Neuronal stem cell (in vitro differentiated cells): ENCODE data around the gene OR13G1. TPM values are rescaled to one million over a fixed set of nuclear protein-coding genes. Genes with fewer than 3 reads are reported as not detected.

Source experiments
- DNase-seq: peaks from one replicate; pipeline ENCODE4 v3.0.0-alpha.2; 2013; ENCODE audit warnings: low spot score
- H2AFZ ChIP-seq: one replicate; pipeline ENCODE4 v1.6.1; 2013; ENCODE audit warnings: mild to moderate bottlenecking, low read length, inconsistent platforms
- H2AK5ac ChIP-seq: 2 replicates; pipeline ENCODE4 v1.6.1; 2013; ENCODE audit warnings: low read depth, mild to moderate bottlenecking, inconsistent platforms, low read length, moderate library complexity, mixed read lengths
- H2BK120ac ChIP-seq: 2 replicates; pipeline ENCODE4 v1.6.1; 2013; ENCODE audit warnings: low read depth, mild to moderate bottlenecking, inconsistent platforms, low read length, moderate library complexity, mixed read lengths
- H2BK12ac ChIP-seq: one replicate; pipeline ENCODE4 v1.6.1; 2013; ENCODE audit warnings: low read length, inconsistent platforms
- H2BK15ac ChIP-seq: 2 replicates; pipeline ENCODE4 v1.6.1; 2013; ENCODE audit warnings: mild to moderate bottlenecking, low read length, inconsistent platforms, mixed read lengths
- H2BK5ac ChIP-seq: one replicate; pipeline ENCODE4 v1.6.1; 2013; ENCODE audit warnings: inconsistent platforms, mild to moderate bottlenecking, low read length, moderate library complexity
- H3K14ac ChIP-seq: one replicate; pipeline ENCODE4 v1.6.1; 2013; ENCODE audit warnings: low read length, inconsistent platforms
- H3K18ac ChIP-seq: 2 replicates; pipeline ENCODE4 v1.6.1; 2013; ENCODE audit warnings: low read length, inconsistent platforms
- H3K23ac ChIP-seq: 2 replicates; pipeline ENCODE4 v1.6.1; 2013; ENCODE audit warnings: low read depth, mild to moderate bottlenecking, mixed read lengths, low read length, inconsistent platforms; ENCODE audit not compliant: poor library complexity
- H3K27ac ChIP-seq: replicated peaks from 3 replicates; pipeline ENCODE4 v1.5.1; 2013; ENCODE audit warnings: low read length, inconsistent platforms
- H3K27me3 ChIP-seq, 3 experiments: 2 replicates each; pipeline ENCODE4 v1.6.1; 2013; ENCODE audit warnings: low read length in 3 of 3, mild to moderate bottlenecking in 2 of 3, inconsistent platforms in 1 of 3, low read depth in 1 of 3, mixed read lengths in 1 of 3, moderate library complexity in 1 of 3; ENCODE audit not compliant: control insufficient read depth in 3 of 3, insufficient read depth in 3 of 3
- H3K36me3 ChIP-seq, 2 donors: replicated peaks in 1 of 2; 2 replicates each; pipeline ENCODE4 v1.6.1; 2013; ENCODE audit warnings: low read length in 2 of 2; ENCODE audit not compliant: control insufficient read depth in 2 of 2, insufficient read depth in 2 of 2
- H3K4ac ChIP-seq: 2 replicates; pipeline ENCODE4 v1.6.1; 2013; ENCODE audit warnings: inconsistent platforms, mild to moderate bottlenecking, low read length, moderate library complexity
- H3K4me1 ChIP-seq, 2 donors: 1 replicate in 1 of 2; 2 replicates in 1 of 2; pipeline ENCODE4 v1.6.1; 2013; ENCODE audit warnings: low read length in 2 of 2, low read depth in 1 of 2; ENCODE audit not compliant: control insufficient read depth in 2 of 2, insufficient read depth in 1 of 2
- H3K4me2 ChIP-seq: one replicate; pipeline ENCODE4 v1.6.1; 2013; ENCODE audit warnings: mild to moderate bottlenecking, low read length, inconsistent platforms; ENCODE audit not compliant: insufficient read depth, poor library complexity, severe bottlenecking
- H3K4me3 ChIP-seq, 2 donors: 2 replicates each; pipeline ENCODE4 v1.5.1; 2013; ENCODE audit warnings: low read length in 2 of 2, mild to moderate bottlenecking in 2 of 2, inconsistent platforms in 1 of 2, moderate library complexity in 1 of 2
- H3K79me1 ChIP-seq: one replicate; pipeline ENCODE4 v1.6.1; 2013; ENCODE audit warnings: low read depth, mild to moderate bottlenecking, inconsistent platforms, low read length, moderate library complexity
- H3K9ac ChIP-seq: one replicate; pipeline ENCODE4 v1.6.1; 2013; ENCODE audit warnings: mild to moderate bottlenecking, low read depth, low read length, inconsistent platforms; ENCODE audit not compliant: poor library complexity
- H3K9me3 ChIP-seq, 2 donors: replicated peaks in 1 of 2; 2 replicates each; pipeline versions ENCODE3 to v1.6.1; 2013; ENCODE audit warnings: low read length in 2 of 2, mild to moderate bottlenecking in 2 of 2, inconsistent platforms in 1 of 2, low read depth in 1 of 2, mixed read lengths in 1 of 2, moderate library complexity in 1 of 2; ENCODE audit not compliant: control insufficient read depth in 2 of 2, insufficient read depth in 1 of 2
- H4K8ac ChIP-seq: one replicate; pipeline ENCODE4 v1.6.1; 2013; ENCODE audit warnings: low read depth, mild to moderate bottlenecking, inconsistent platforms, low read length, moderate library complexity
- H4K91ac ChIP-seq: one replicate; pipeline ENCODE4 v1.6.1; 2013; ENCODE audit warnings: low read length, low read depth, mild to moderate bottlenecking, inconsistent platforms; ENCODE audit not compliant: poor library complexity
- WGBS, 2 donors: extraction: QIAGEN DNeasy Blood & Tissue Kit; methylation state at CpG; one replicate each; pipeline ENCODE4 v1.1.7; 2013; ENCODE audit warnings: missing lambda C conversion rate in 2 of 2, mixed read lengths in 1 of 2; ENCODE audit not compliant: insufficient read length in 2 of 2, insufficient replicate concordance in 1 of 2; ENCODE audit errors: extremely low coverage in 2 of 2; 5-methylcytosine and 5-hydroxymethylcytosine counted together
- polyA plus RNA-seq, 2 experiments: library from polyadenylated mRNA; stranded (reverse); fragments of 200-250 nt; gene quantifications; one replicate each; pipeline ENCODE4 v1.2.3, GENCODE V29; 2013

Gene OR13G1, protein sequence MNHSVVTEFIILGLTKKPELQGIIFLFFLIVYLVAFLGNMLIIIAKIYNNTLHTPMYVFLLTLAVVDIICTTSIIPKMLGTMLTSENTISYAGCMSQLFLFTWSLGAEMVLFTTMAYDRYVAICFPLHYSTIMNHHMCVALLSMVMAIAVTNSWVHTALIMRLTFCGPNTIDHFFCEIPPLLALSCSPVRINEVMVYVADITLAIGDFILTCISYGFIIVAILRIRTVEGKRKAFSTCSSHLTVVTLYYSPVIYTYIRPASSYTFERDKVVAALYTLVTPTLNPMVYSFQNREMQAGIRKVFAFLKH
- not detected for polyA plus RNA-seq (2013, experiment 1 of 2)
- not detected for polyA plus RNA-seq (2013, experiment 2 of 2)

DNA sequence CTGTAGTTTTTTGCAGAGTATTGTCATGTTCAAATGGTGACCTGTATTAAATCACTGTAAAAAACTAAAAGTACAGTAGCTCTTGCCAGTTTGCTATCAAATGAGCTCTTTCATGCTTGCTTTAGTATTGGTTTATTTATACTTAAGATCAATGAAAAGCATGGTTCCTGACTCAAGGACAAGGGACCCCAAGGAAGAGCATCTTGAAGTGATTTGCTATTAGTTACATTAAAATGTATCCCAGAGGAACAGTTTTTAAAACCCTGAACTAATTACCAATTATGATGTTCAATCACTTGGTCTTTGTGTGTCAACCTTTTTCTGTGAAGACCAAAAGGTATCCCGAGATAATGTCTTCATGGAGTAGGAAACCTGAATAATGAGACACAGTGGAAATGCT, at the start of gene OR13G1:
Gene OR13G1, minus strand, starts transcription at position 101 of the 400 bp plus-strand sequence. CDS start 6,698 bp downstream, outside the sequence.
- Histone ChIP-seq H3K27me3 (no peaks in the 10 kb centered on the region), H3K27ac (no peak within 1 kb of the TSS), H3K4ac (no peak within 1 kb of the TSS), H2BK12ac (no peak within 1 kb of the TSS), H2AK5ac (no peak within 1 kb of the TSS), H3K4me2 (no peak within 1 kb of the TSS), H2BK120ac (no peak within 1 kb of the TSS), H3K18ac (no peak within 1 kb of the TSS), H2BK5ac (no peak within 1 kb of the TSS), H4K91ac (no peak within 1 kb of the TSS), H2BK15ac (no peak within 1 kb of the TSS), H4K8ac (no peak within 1 kb of the TSS), H3K4me3 (no peak within 1 kb of the TSS), H3K9me3 (no peaks in the 10 kb centered on the region), H3K36me3 (no peaks in the 10 kb centered on the region), H3K4me1 (no peaks in the 10 kb centered on the region), H3K9ac (no peak within 1 kb of the TSS), H3K14ac (no peak within 1 kb of the TSS), H3K79me1 (no peaks in the 10 kb centered on the region), H2AFZ (no peak within 1 kb of the TSS), H3K23ac (no peak within 1 kb of the TSS)
- DNase-seq = no peak
- no CpG with 5 or more reads among the region's 1 CpG for WGBS, 2 donors

DNA sequence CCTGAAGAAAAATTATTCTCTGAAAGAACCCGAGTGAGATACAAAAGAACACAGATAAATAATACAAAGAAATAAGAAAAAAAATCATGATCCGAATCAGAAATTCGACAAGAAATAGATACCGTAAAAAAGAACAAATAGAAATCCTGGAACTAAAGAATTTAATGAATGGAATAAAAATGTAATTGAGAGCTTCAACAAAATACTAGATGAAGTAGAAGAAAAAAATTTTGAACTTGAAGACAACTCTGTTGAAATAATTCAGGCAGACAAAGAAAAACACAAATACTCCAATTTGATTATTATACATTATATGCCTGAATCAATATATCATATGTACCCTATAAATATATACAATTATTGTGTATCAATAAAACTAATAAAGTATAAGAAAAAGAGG, 41.7 kb upstream of the OR13G1 start:
- Histone ChIP-seq H2BK120ac (no peak overlapping the region), H4K8ac (no peak overlapping the region), H4K91ac (no peak overlapping the region), H2BK15ac (no peak overlapping the region), H2BK5ac (no peak overlapping the region), H3K9ac (no peak overlapping the region), H3K27ac (no peak overlapping the region), H3K4me2 (no peak overlapping the region), H2AK5ac (no peak overlapping the region), H2BK12ac (no peak overlapping the region), H3K18ac (no peak overlapping the region), H3K4ac (no peak overlapping the region), H3K9me3 (peaks cover 0 to 3% of the 10 kb centered on the region in 2 donors), H3K4me1 (no peaks in the 10 kb centered on the region), H3K23ac (no peak overlapping the region), H3K14ac (no peak overlapping the region), H3K4me3 (no peak overlapping the region), H3K36me3 (no peaks in the 10 kb centered on the region), H2AFZ (no peak overlapping the region), H3K27me3 (no peaks in the 10 kb centered on the region), H3K79me1 (no peaks in the 10 kb centered on the region)
- DNase-seq = no peak
- WGBS, 2 donors = no CpG with 5 or more reads among the region's 4 CpGs

DNA sequence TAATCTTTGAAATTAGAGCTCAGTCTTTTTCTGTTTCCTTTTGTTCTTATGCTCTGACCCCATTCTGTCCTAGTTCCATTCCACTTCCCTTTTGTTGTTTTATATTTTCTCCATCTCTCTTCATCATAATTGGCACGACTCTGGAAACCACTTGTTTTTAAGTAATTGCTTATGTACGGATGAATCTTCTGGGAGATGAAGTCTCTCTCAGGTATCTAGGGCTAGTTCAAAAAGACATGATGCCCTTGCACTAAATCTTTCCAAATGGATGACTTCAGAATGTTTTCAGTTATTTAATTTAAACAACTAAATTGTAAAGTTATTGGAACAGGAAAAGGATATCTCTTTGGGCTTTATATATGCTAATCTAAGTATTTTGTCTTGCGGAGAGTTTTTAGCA, 37.0 kb upstream of the OR13G1 start, which contains the start of gene OR6F1:
Gene OR6F1, minus strand, starts transcription at position 101 of the 400 bp plus-strand sequence. CDS start 3,891 bp downstream, outside the sequence.
- H3K18ac ChIP-seq = no peak within 1 kb of the TSS
- H2BK12ac ChIP-seq = no peak within 1 kb of the TSS
- no peak within 1 kb of the TSS for H3K9ac ChIP-seq
- no peak within 1 kb of the TSS for H4K91ac ChIP-seq
- no peak within 1 kb of the TSS for H3K4me2 ChIP-seq
- no peak within 1 kb of the TSS for H2AFZ ChIP-seq
- no peak within 1 kb of the TSS for H3K4ac ChIP-seq
- no peak within 1 kb of the TSS for H2BK15ac ChIP-seq
- H3K23ac ChIP-seq = no peak within 1 kb of the TSS
- no peak within 1 kb of the TSS for H2BK120ac ChIP-seq
- H3K27ac ChIP-seq = no peak within 1 kb of the TSS
- no peaks in the 10 kb centered on the region for H3K79me1 ChIP-seq
- H3K9me3 ChIP-seq = peaks cover 0 to 3% of the 10 kb centered on the region in 2 donors
- H3K4me3 ChIP-seq = no peak within 1 kb of the TSS
- no peak for DNase-seq
- H3K36me3 ChIP-seq = no peaks in the 10 kb centered on the region
- H2AK5ac ChIP-seq = no peak within 1 kb of the TSS
- H2BK5ac ChIP-seq = no peak within 1 kb of the TSS
- no peak within 1 kb of the TSS for H3K14ac ChIP-seq
- H4K8ac ChIP-seq = no peak within 1 kb of the TSS
- WGBS, 2 donors = no CpG with 5 or more reads among the region's 3 CpGs
- H3K4me1 ChIP-seq = no peaks in the 10 kb centered on the region
- H3K27me3 ChIP-seq = no peaks in the 10 kb centered on the region

- no peak overlapping the region for H4K91ac ChIP-seq
- H3K23ac ChIP-seq = no peak overlapping the region
- H3K4me1 ChIP-seq = no peaks in the 10 kb centered on the region
- peak overlapping the region; percentile 11 for H3K4me2 ChIP-seq
- no peak overlapping the region for H3K4me3 ChIP-seq
- no peak overlapping the region for H3K4ac ChIP-seq
- no peak overlapping the region for H4K8ac ChIP-seq
- no peak overlapping the region for H2AK5ac ChIP-seq
- WGBS, 2 donors = no CpG with 5 or more reads among the region's 7 CpGs
- no peak overlapping the region for H3K27ac ChIP-seq
- no peaks in the 10 kb centered on the region for H3K79me1 ChIP-seq
- no peaks in the 10 kb centered on the region for H3K9me3 ChIP-seq
- H2AFZ ChIP-seq = no peak overlapping the region
- no peak for DNase-seq
- no peak overlapping the region for H3K9ac ChIP-seq
- no peak overlapping the region for H2BK5ac ChIP-seq
- no peak overlapping the region for H2BK120ac ChIP-seq
- no peak overlapping the region for H2BK12ac ChIP-seq
- no peak overlapping the region for H3K18ac ChIP-seq
- no peak overlapping the region for H2BK15ac ChIP-seq
- H3K27me3 ChIP-seq = no peaks in the 10 kb centered on the region
- H3K14ac ChIP-seq = no peak overlapping the region
- H3K36me3 ChIP-seq = no peaks in the 10 kb centered on the region
These were observed 34.2 kb upstream of the OR13G1 start for GRCh38 chr1:247713753-247714152.
